IMR-90 (cell line): ENCODE measurements around the gene GNG12. TPM values are rescaled to one million over a fixed set of nuclear protein-coding genes. Genes with fewer than 3 reads are reported as not detected.

Experiments used
- ATAC-seq: fragments of 200-7000 bp; cut with Tn5 transposase; 2 replicates; pipeline ENCODE4 v1.9.1; 2020; ENCODE audit warnings: low read depth, mild to moderate bottlenecking, moderate library complexity
- BruUV-seq: library from RNA; stranded (reverse); fragments of 400-500 nt; replicated peaks from 2 replicates; lab custom pipeline; 2021; lab: Mats Ljungman, UMichigan
- CTCF ChIA-PET: fragments of 300-600 bp; formaldehyde crosslinking; extraction: SDS; loops from one replicate; lab custom pipeline; 2021; ENCODE audit warnings: antibody characterized with exemption; lab: Yijun Ruan, JAX
- POLR2A ChIA-PET: fragments of 300-600 bp; sonication (Branson Sonifier 250); formaldehyde crosslinking; loops from one replicate; lab custom pipeline; 2022; ENCODE audit warnings: antibody characterized with exemption; ENCODE audit not compliant: unreplicated experiment; lab: Charles Lee
- DNase-seq: peaks from one replicate; pipeline ENCODE4 v3.0.0; 2013
- H2AFZ ChIP-seq: replicated peaks from 2 replicates; pipeline ENCODE3; 2013; ENCODE audit warnings: low read length, mild to moderate bottlenecking; ENCODE audit not compliant: poor library complexity
- H2AK5ac ChIP-seq: 2 replicates; pipeline ENCODE4 v1.6.1; 2013; ENCODE audit warnings: low read depth, low read length, inconsistent platforms
- H2AK9ac ChIP-seq: replicated peaks from 2 replicates; pipeline ENCODE3; 2013; ENCODE audit warnings: mild to moderate bottlenecking, low read depth, low read length, moderate library complexity; ENCODE audit not compliant: poor library complexity
- H2BK120ac ChIP-seq: 2 replicates; pipeline ENCODE4 v1.6.1; 2013; ENCODE audit warnings: low read depth, low read length, inconsistent platforms
- H2BK15ac ChIP-seq: 3 replicates; pipeline ENCODE4 v1.6.1; 2013; ENCODE audit warnings: low read depth, low read length, inconsistent platforms
- H2BK20ac ChIP-seq: 2 replicates; pipeline ENCODE4 v1.6.1; 2013; ENCODE audit warnings: low read depth, mild to moderate bottlenecking, inconsistent platforms, low read length, moderate library complexity
- H2BK5ac ChIP-seq: 2 replicates; pipeline ENCODE4 v1.6.1; 2013; ENCODE audit warnings: mild to moderate bottlenecking, low read depth, low read length, inconsistent platforms; ENCODE audit not compliant: poor library complexity, severe bottlenecking
- H3K14ac ChIP-seq: replicated peaks from 2 replicates; pipeline ENCODE4 v1.6.1; 2013; ENCODE audit warnings: low read depth, low read length, inconsistent platforms
- H3K18ac ChIP-seq: 2 replicates; pipeline ENCODE4 v1.6.1; 2013; ENCODE audit warnings: low read depth, low read length, control low read depth
- H3K23ac ChIP-seq: 2 replicates; pipeline ENCODE4 v1.6.1; 2013; ENCODE audit warnings: low read depth, low read length, inconsistent platforms
- H3K27ac ChIP-seq: 2 replicates; pipeline ENCODE4 v1.5.1; 2013; ENCODE audit warnings: mild to moderate bottlenecking, control low read depth, low read length; ENCODE audit not compliant: insufficient read depth
- H3K27me3 ChIP-seq: 2 replicates; pipeline ENCODE4 v1.6.1; 2013; ENCODE audit warnings: low read length; ENCODE audit not compliant: control insufficient read depth, insufficient read depth
- H3K36me3 ChIP-seq: 2 replicates; pipeline ENCODE4 v1.6.1; 2013; ENCODE audit warnings: low read length, mixed read lengths; ENCODE audit not compliant: control insufficient read depth, insufficient read depth
- H3K4ac ChIP-seq: 2 replicates; pipeline ENCODE4 v1.6.1; 2013; ENCODE audit warnings: low read depth, low read length, inconsistent platforms
- H3K4me1 ChIP-seq: 2 replicates; pipeline ENCODE4 v1.6.1; 2013; ENCODE audit warnings: low read length, mixed read lengths; ENCODE audit not compliant: control insufficient read depth, insufficient read depth
- H3K4me2 ChIP-seq: 2 replicates; pipeline ENCODE4 v1.6.1; 2013; ENCODE audit warnings: low read depth, mild to moderate bottlenecking, control low read depth, low read length, moderate library complexity
- H3K4me3 ChIP-seq: 2 replicates; pipeline ENCODE4 v1.5.1; 2013; ENCODE audit warnings: low read depth, mild to moderate bottlenecking, control low read depth, low read length, moderate library complexity; ENCODE audit not compliant: insufficient read depth
- H3K56ac ChIP-seq: 2 replicates; pipeline ENCODE4 v1.6.1; 2013; ENCODE audit warnings: low read length, inconsistent platforms; ENCODE audit not compliant: insufficient read depth; ENCODE audit errors: extremely low read depth
- H3K79me1 ChIP-seq, 2 experiments: 2 replicates each; pipeline ENCODE4 v1.6.1; 2013; ENCODE audit warnings: low read length in 2 of 2, inconsistent platforms in 1 of 2, low read depth in 1 of 2
- H3K9ac ChIP-seq: 2 replicates; pipeline ENCODE4 v1.6.1; 2013; ENCODE audit warnings: low read depth, low read length, control low read depth
- H3K9me1 ChIP-seq: 2 replicates; pipeline ENCODE4 v1.6.1; 2013; ENCODE audit warnings: low read length, inconsistent platforms; ENCODE audit not compliant: insufficient read depth
- H3K9me3 ChIP-seq: 2 replicates; pipeline ENCODE4 v1.6.1; 2013; ENCODE audit warnings: low read length; ENCODE audit not compliant: control insufficient read depth, insufficient read depth
- H4K20me1 ChIP-seq: 2 replicates; pipeline ENCODE4 v1.6.1; 2013; ENCODE audit warnings: low read length, inconsistent platforms; ENCODE audit not compliant: insufficient read depth
- H4K5ac ChIP-seq: 2 replicates; pipeline ENCODE4 v1.6.1; 2013; ENCODE audit warnings: mild to moderate bottlenecking, low read depth, low read length, control low read depth
- H4K8ac ChIP-seq, 2 experiments: 2 replicates each; pipeline ENCODE4 v1.6.1; 2013; ENCODE audit warnings: low read depth in 2 of 2, low read length in 2 of 2, control low read depth in 1 of 2, inconsistent platforms in 1 of 2
- H4K91ac ChIP-seq: 2 replicates; pipeline ENCODE4 v1.6.1; 2013; ENCODE audit warnings: low read depth, low read length, inconsistent platforms; ENCODE audit not compliant: insufficient read depth
- CHD1 ChIP-seq: IDR thresholded peaks from 2 replicates; pipeline ENCODE4 v1.6.1; 2012; ENCODE audit warnings: low read depth, low read length, improper control_type of control experiment
- MAFK ChIP-seq: IDR thresholded peaks from 2 replicates; pipeline ENCODE4 v1.6.1; 2012; ENCODE audit warnings: low read depth, low read length, improper control_type of control experiment
- MXI1 ChIP-seq: IDR thresholded peaks from 2 replicates; pipeline ENCODE4 v1.6.1; 2012; ENCODE audit warnings: low read depth, mild to moderate bottlenecking, low read length, moderate library complexity, borderline replicate concordance
- NFE2L2 ChIP-seq: fragments of 150-350 bp; IDR thresholded peaks from 2 replicates; pipeline ENCODE4 v1.6.1; 2016; ENCODE audit warnings: low read depth, mild to moderate bottlenecking, low read length
- POLR2A ChIP-seq: IDR thresholded peaks from 2 replicates; pipeline ENCODE4 v1.6.1; 2012; ENCODE audit warnings: mild to moderate bottlenecking, low read depth, low read length
- RAD21 ChIP-seq: IDR thresholded peaks from 2 replicates; pipeline ENCODE4 v1.6.1; 2012; ENCODE audit warnings: low read length, improper control_type of control experiment
- RFX5 ChIP-seq: IDR thresholded peaks from 2 replicates; pipeline ENCODE4 v1.8.0; 2012; ENCODE audit warnings: low read depth, mild to moderate bottlenecking, low read length, moderate library complexity
- SMC3 ChIP-seq: fragments of 150-350 bp; IDR thresholded peaks from 2 replicates; pipeline ENCODE4 v1.6.1; 2016; ENCODE audit warnings: low read depth, mild to moderate bottlenecking, antibody characterized with exemption, low read length, moderate library complexity
- WGBS, 2 experiments: methylation state at CpG; one replicate each; pipeline versions ENCODE4 v1.1.5 to v1.1.7; 2013; ENCODE audit warnings: missing lambda C conversion rate in 2 of 2; ENCODE audit not compliant: insufficient read length in 1 of 2; ENCODE audit errors: extremely low coverage in 2 of 2; 5-methylcytosine and 5-hydroxymethylcytosine counted together
- dilution Hi-C: fragments of 300-500 bp; cut with HindIII; formaldehyde crosslinking; loops from one replicate; pipeline ENCODE4 v1.14.3; 2018; ENCODE audit warnings: low sequenced_read_pairs; ENCODE audit not compliant: unreplicated experiment
- in situ Hi-C: fragments of 300-500 bp; cut with MboI; formaldehyde crosslinking; loops from 3 replicates; pipeline ENCODE4 v1.14.3; 2019; ENCODE audit warnings: low sequenced_read_pairs, inconsistent platforms, mixed read lengths
- intact Hi-C: fragments of 100-400 bp; cut with micrococcal nuclease; formaldehyde crosslinking; loops from 2 replicates; pipeline ENCODE4 v1.10.0; 2022
- polyA plus RNA-seq, 3 experiments: library from polyadenylated mRNA; depleted of rRNA; stranded (reverse); fragments of >200 nt; gene quantifications; 2 replicates each; pipeline ENCODE4 v1.2.3, GENCODE V29; 2012; ENCODE audit warnings: low replicate concordance in 1 of 3
- total RNA-seq: library from RNA; depleted of rRNA; stranded (reverse); fragments of >200 nt; gene quantifications from 2 replicates; pipeline ENCODE4 v1.2.3, GENCODE V29; 2012

GNG12 gene
- total and polyA plus RNA-seq, 2 of the 4 experiments (the other 2 are of a cell fraction) = 92.3 to 132 TPM

GRCh38 chr1:67713057-67713846 lies 120.0 kb downstream of the GNG12 start:
- Histone ChIP-seq H3K23ac (peak overlapping the region; percentile 34; the same call in 1 of the 2 replicates), H3K14ac (no peak overlapping the region), H2BK15ac (no peak overlapping the region), H3K79me1 (peaks cover 41 to 86% of the 10 kb centered on the region in 2 experiments), H3K27me3 (no peaks in the 10 kb centered on the region), H3K4ac (peak overlapping the region; percentile 19; the same call in 1 of the 2 replicates), H2AK9ac (peak overlapping the region; percentile 80), H3K4me1 (peaks cover 40% of the 10 kb centered on the region), H2BK120ac (peak overlapping the region; percentile 48), H3K36me3 (peaks cover 3% of the 10 kb centered on the region; the same call in 1 of the 2 replicates), H2AFZ (no peak overlapping the region), H3K4me2 (no peak overlapping the region), H2AK5ac (peak overlapping the region; percentile 64), H4K5ac (no peak overlapping the region), H3K9me3 (no peaks in the 10 kb centered on the region), H3K56ac (no peak overlapping the region), H4K20me1 (peaks cover 20% of the 10 kb centered on the region; the same call in 1 of the 2 replicates), H3K9me1 (peaks cover 36% of the 10 kb centered on the region), H2BK5ac (no peak overlapping the region), H3K27ac (no peak overlapping the region), H3K18ac (no peak overlapping the region), H2BK20ac (no peak overlapping the region), H4K8ac (no peak overlapping the region), H4K91ac (no peak overlapping the region), H3K9ac (no peak overlapping the region), H3K4me3 (no peak overlapping the region)
- BruUV-seq = no TSS peak
- WGBS, 2 experiments = no CpG with 5 or more reads among the region's 6 CpGs
- ChIA-PET POLR2A (no interaction called here), CTCF (interaction anchor here (0.7 to 2.6 kb wide), 2 partner anchors 47 to 52 kb away, joined by 3 to 7 read pairs; no protein-coding TSS in a partner anchor)
- dilution Hi-C loops = no loop called here
- no peak for TF ChIP-seq CHD1
- TF ChIP-seq NFE2L2 = no peak
- TF ChIP-seq RFX5 = no peak
- TF ChIP-seq MAFK = no peak
- no peak for TF ChIP-seq POLR2A
- peak; percentile 16; the same call in 1 of the 2 replicates for TF ChIP-seq RAD21
- no peak for TF ChIP-seq MXI1
- TF ChIP-seq SMC3 = no peak
- DNase-seq = peak; percentile 91
- in situ Hi-C loops = no loop called here
- ATAC-seq = peak; percentile 57
- intact Hi-C loops = no loop called here
